Measurements from ENCODE around the gene LCP2. TPM values are rescaled to one million over a fixed set of nuclear protein-coding genes. Genes with fewer than 3 reads are reported as not detected.

Gene LCP2
- total RNA-seq, 1 experiment from 2014 or later = 0.36 TPM

GRCh38 chr5:170308686-170309085 lies 11.1 kb upstream of the LCP2 start:
- in situ Hi-C loops (cut with HindIII; ENCODE audit: low pct_unique_long_range_greater_than_20kb, low sequenced_read_pairs) (no loop called here), intact Hi-C loops (cut with micrococcal nuclease; ENCODE audit: unreplicated experiment) (no loop called here)
- ATAC-seq (no peak), DNase-seq (ENCODE audit: low read depth, low spot score) (no peak)
- H3K4me3 ChIP-seq (ENCODE audit: low read depth in 2 of 2, low read length in 2 of 2) = no peak overlapping the region
- H3K36me3 ChIP-seq (ENCODE audit: control insufficient read depth, insufficient read depth, low read length) = no peaks in the 10 kb centered on the region
- H3K27ac ChIP-seq (ENCODE audit: low read length) = no peak overlapping the region
- no peaks in the 10 kb centered on the region for H3K9me3 ChIP-seq (ENCODE audit: control insufficient read depth, insufficient read depth, low read depth, low read length)
- POLR2A ChIA-PET = no interaction called here
- TF ChIP-seq, protein P1, sequence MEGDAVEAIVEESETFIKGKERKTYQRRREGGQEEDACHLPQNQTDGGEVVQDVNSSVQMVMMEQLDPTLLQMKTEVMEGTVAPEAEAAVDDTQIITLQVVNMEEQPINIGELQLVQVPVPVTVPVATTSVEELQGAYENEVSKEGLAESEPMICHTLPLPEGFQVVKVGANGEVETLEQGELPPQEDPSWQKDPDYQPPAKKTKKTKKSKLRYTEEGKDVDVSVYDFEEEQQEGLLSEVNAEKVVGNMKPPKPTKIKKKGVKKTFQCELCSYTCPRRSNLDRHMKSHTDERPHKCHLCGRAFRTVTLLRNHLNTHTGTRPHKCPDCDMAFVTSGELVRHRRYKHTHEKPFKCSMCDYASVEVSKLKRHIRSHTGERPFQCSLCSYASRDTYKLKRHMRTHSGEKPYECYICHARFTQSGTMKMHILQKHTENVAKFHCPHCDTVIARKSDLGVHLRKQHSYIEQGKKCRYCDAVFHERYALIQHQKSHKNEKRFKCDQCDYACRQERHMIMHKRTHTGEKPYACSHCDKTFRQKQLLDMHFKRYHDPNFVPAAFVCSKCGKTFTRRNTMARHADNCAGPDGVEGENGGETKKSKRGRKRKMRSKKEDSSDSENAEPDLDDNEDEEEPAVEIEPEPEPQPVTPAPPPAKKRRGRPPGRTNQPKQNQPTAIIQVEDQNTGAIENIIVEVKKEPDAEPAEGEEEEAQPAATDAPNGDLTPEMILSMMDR (IDR thresholded peaks at IDR 0.05) = no peak
- TF ChIP-seq TCF7L2 (IDR thresholded peaks at IDR 0.05; ENCODE audit: low read depth, low read length) = no peak
- TF ChIP-seq REST (IDR thresholded peaks at IDR 0.05; ENCODE audit: insufficient read depth in 1 of 2, low read depth in 2 of 2, low read length in 1 of 2) = no peak
- TF ChIP-seq POLR2AphosphoS5 (IDR thresholded peaks at IDR 0.05; ENCODE audit: low read depth, low read length) = no peak
- TF ChIP-seq SIN3A (IDR thresholded peaks at IDR 0.05; ENCODE audit: borderline replicate concordance, insufficient read depth, low read depth, low read length) = no peak
- no peaks in the 10 kb centered on the region for H3K4me1 ChIP-seq (ENCODE audit: control insufficient read depth, insufficient read depth, low read length)
- CTCF ChIA-PET = no interaction called here
- BruUV-seq (replicated peaks) = no TSS peak
- peaks cover 3% of the 10 kb centered on the region for H3K27me3 ChIP-seq (ENCODE audit: control insufficient read depth, insufficient read depth, low read length)

- H3K27ac ChIP-seq (ENCODE audit: low read length) = no peak overlapping the region
- no TSS peak for BruUV-seq (replicated peaks)
- no peak for TF ChIP-seq SIN3A (IDR thresholded peaks at IDR 0.05; ENCODE audit: borderline replicate concordance, insufficient read depth, low read depth, low read length)
- no peak for TF ChIP-seq REST (IDR thresholded peaks at IDR 0.05; ENCODE audit: insufficient read depth in 1 of 2, low read depth in 2 of 2, low read length in 1 of 2)
- no peak for TF ChIP-seq POLR2AphosphoS5 (IDR thresholded peaks at IDR 0.05; ENCODE audit: low read depth, low read length)
- TF ChIP-seq, protein P1 (IDR thresholded peaks at IDR 0.05) = no peak
- TF ChIP-seq TCF7L2 (IDR thresholded peaks at IDR 0.05; ENCODE audit: low read depth, low read length) = no peak
- ATAC-seq (no peak), DNase-seq (ENCODE audit: low read depth, low spot score) (peak; percentile 24)
- POLR2A ChIA-PET = no interaction called here
- in situ Hi-C loops (cut with HindIII; ENCODE audit: low pct_unique_long_range_greater_than_20kb, low sequenced_read_pairs) (no loop called here), intact Hi-C loops (cut with micrococcal nuclease; ENCODE audit: unreplicated experiment) (no loop called here)
- CTCF ChIA-PET = no interaction called here
- H3K4me1 ChIP-seq (ENCODE audit: control insufficient read depth, insufficient read depth, low read length) = no peaks in the 10 kb centered on the region
- H3K27me3 ChIP-seq (ENCODE audit: control insufficient read depth, insufficient read depth, low read length) = peaks cover 3% of the 10 kb centered on the region
- no peaks in the 10 kb centered on the region for H3K36me3 ChIP-seq (ENCODE audit: control insufficient read depth, insufficient read depth, low read length)
- H3K4me3 ChIP-seq (ENCODE audit: low read depth in 2 of 2, low read length in 2 of 2) = no peak overlapping the region
- no peaks in the 10 kb centered on the region for H3K9me3 ChIP-seq (ENCODE audit: control insufficient read depth, insufficient read depth, low read depth, low read length)
Observed at GRCh38 chr5:170307575-170308465, 10.2 kb upstream of the LCP2 start.

All from Panc1 (cell line).